KOPT-K1 (cell line): ENCODE results near the gene RTN1.

Experiments used
- H3K27ac ChIP-seq: fragments of 200-600 bp; sonication (generic); 2 replicates; pipeline ENCODE4 v1.5.1; 2016; ENCODE audit warnings: antibody characterized with exemption, mild to moderate bottlenecking, low read depth, low read length; ENCODE audit not compliant: poor library complexity, severe bottlenecking
- H3K36me3 ChIP-seq: fragments of 200-600 bp; sonication (generic); 2 replicates; pipeline ENCODE4 v1.5.1; 2017; ENCODE audit warnings: antibody characterized with exemption, mild to moderate bottlenecking, low read length, moderate library complexity; ENCODE audit not compliant: insufficient read depth
- H3K9me3 ChIP-seq: fragments of 200-600 bp; sonication (generic); 2 replicates; pipeline ENCODE4 v1.5.1; 2017; ENCODE audit warnings: antibody characterized with exemption, low read length, mild to moderate bottlenecking; ENCODE audit not compliant: insufficient read depth, poor library complexity, severe bottlenecking

RTN1 gene

GRCh38 chr14:59831121-59831730 is 39.4 kb downstream of the RTN1 start:
- H3K36me3 ChIP-seq = no peaks in the 10 kb centered on the region
- H3K27ac ChIP-seq = no peak overlapping the region
- no peaks in the 10 kb centered on the region for H3K9me3 ChIP-seq

- H3K36me3 ChIP-seq = no peaks in the 10 kb centered on the region
- H3K9me3 ChIP-seq = no peaks in the 10 kb centered on the region
- no peak overlapping the region for H3K27ac ChIP-seq
These were observed 40.2 kb downstream of the RTN1 start for GRCh38 chr14:59830338-59830734.

GRCh38 chr14:59829469-59830337 is 40.9 kb downstream of the RTN1 start:
- H3K27ac ChIP-seq = no peak overlapping the region
- H3K36me3 ChIP-seq = no peaks in the 10 kb centered on the region
- H3K9me3 ChIP-seq = no peaks in the 10 kb centered on the region

GRCh38 chr14:59828276-59828675 is 42.3 kb downstream of the RTN1 start:
- no peak overlapping the region for H3K27ac ChIP-seq
- no peaks in the 10 kb centered on the region for H3K36me3 ChIP-seq
- H3K9me3 ChIP-seq = no peaks in the 10 kb centered on the region

- no peaks in the 10 kb centered on the region for H3K36me3 ChIP-seq
- H3K9me3 ChIP-seq = no peaks in the 10 kb centered on the region
- H3K27ac ChIP-seq = no peak overlapping the region
These were observed 43.2 kb downstream of the RTN1 start for GRCh38 chr14:59827401-59827800.

GRCh38 chr14:59826150-59826549 is 44.4 kb downstream of the RTN1 start:
- H3K9me3 ChIP-seq = no peaks in the 10 kb centered on the region
- H3K27ac ChIP-seq = no peak overlapping the region
- H3K36me3 ChIP-seq = no peaks in the 10 kb centered on the region

- no peaks in the 10 kb centered on the region for H3K9me3 ChIP-seq
- no peak overlapping the region for H3K27ac ChIP-seq
- no peaks in the 10 kb centered on the region for H3K36me3 ChIP-seq
These were observed 47.4 kb downstream of the RTN1 start for GRCh38 chr14:59823179-59823578.

GRCh38 chr14:59819446-59820088 is 51.0 kb downstream of the RTN1 start:
- Histone ChIP-seq H3K36me3 (no peaks in the 10 kb centered on the region), H3K27ac (no peak overlapping the region), H3K9me3 (no peaks in the 10 kb centered on the region)

GRCh38 chr14:59816941-59817340 is 53.6 kb downstream of the RTN1 start:
- H3K27ac ChIP-seq = no peak overlapping the region
- H3K9me3 ChIP-seq = no peaks in the 10 kb centered on the region
- no peaks in the 10 kb centered on the region for H3K36me3 ChIP-seq

- no peaks in the 10 kb centered on the region for H3K36me3 ChIP-seq
- no peak overlapping the region for H3K27ac ChIP-seq
- H3K9me3 ChIP-seq = no peaks in the 10 kb centered on the region
These were observed 55.6 kb downstream of the RTN1 start for GRCh38 chr14:59814988-59815387.

- H3K9me3 ChIP-seq = no peaks in the 10 kb centered on the region
- no peak overlapping the region for H3K27ac ChIP-seq
- no peaks in the 10 kb centered on the region for H3K36me3 ChIP-seq
These were observed 58.8 kb downstream of the RTN1 start for GRCh38 chr14:59811815-59812214.

GRCh38 chr14:59811073-59811472 is 59.5 kb downstream of the RTN1 start:
- H3K9me3 ChIP-seq = no peaks in the 10 kb centered on the region
- H3K36me3 ChIP-seq = no peaks in the 10 kb centered on the region
- H3K27ac ChIP-seq = no peak overlapping the region

- Histone ChIP-seq H3K9me3 (no peaks in the 10 kb centered on the region), H3K36me3 (no peaks in the 10 kb centered on the region), H3K27ac (no peak overlapping the region)
These were observed 67.5 kb downstream of the RTN1 start for GRCh38 chr14:59803052-59803540.

- H3K9me3 ChIP-seq = no peaks in the 10 kb centered on the region
- H3K36me3 ChIP-seq = no peaks in the 10 kb centered on the region
- H3K27ac ChIP-seq = no peak overlapping the region
These were observed 82.4 kb downstream of the RTN1 start for GRCh38 chr14:59788176-59788575.

GRCh38 chr14:59787045-59787674 is 83.4 kb downstream of the RTN1 start:
- no peaks in the 10 kb centered on the region for H3K9me3 ChIP-seq
- no peaks in the 10 kb centered on the region for H3K36me3 ChIP-seq
- H3K27ac ChIP-seq = no peak overlapping the region
